Gastrocnemius medialis (tissue), 4 donors: ENCODE data around the gene CRIP1. TPM values are rescaled to one million over a fixed set of nuclear protein-coding genes. Genes with fewer than 3 reads are reported as not detected.

ENCODE experiments used
- ATAC-seq, 2 donors: fragments of 150-250 bp; one replicate each; pipeline ENCODE4 v1.9.1; 2016
- DNase-seq, 2 donors: peaks; one replicate each; pipeline ENCODE4 v3.0.0-alpha.2; 2019
- H3K27ac ChIP-seq, 4 donors: fragments of 200-600 bp; sonication (generic); 1 replicate in 1 of 4; 2 replicates in 3 of 4; pipeline ENCODE4 v1.5.1; 2016 to 2018; ENCODE audit warnings: mild to moderate bottlenecking in 2 of 4, moderate library complexity in 1 of 4
- H3K27me3 ChIP-seq, 3 donors: fragments of 200-600 bp; sonication (generic) in 2 of 3; 1 replicate in 1 of 3; 2 replicates in 2 of 3; pipeline versions ENCODE4 v1.5.1 to v1.6.0; 2016 to 2019; ENCODE audit warnings: mild to moderate bottlenecking in 1 of 3, moderate library complexity in 1 of 3
- H3K36me3 ChIP-seq, 2 donors: fragments of 200-600 bp; sonication (generic) in 1 of 2; one replicate each; pipeline ENCODE4 v1.5.1; 2017 to 2018
- H3K4me1 ChIP-seq, 2 donors: fragments of 200-600 bp; sonication (generic) in 1 of 2; one replicate each; pipeline ENCODE4 v1.5.1; 2016 to 2017; ENCODE audit warnings: mild to moderate bottlenecking in 2 of 2
- H3K4me3 ChIP-seq, 4 donors: fragments of 200-600 bp; sonication (generic) in 3 of 4; 1 replicate in 1 of 4; 2 replicates in 3 of 4; pipeline ENCODE4 v1.5.1; 2016 to 2019; ENCODE audit warnings: mild to moderate bottlenecking in 2 of 4
- H3K9me3 ChIP-seq, 3 donors: fragments of 200-600 bp; sonication (generic) in 2 of 3; 1 replicate in 1 of 3; 2 replicates in 2 of 3; pipeline ENCODE4 v1.5.1; 2016 to 2019
- CTCF ChIP-seq, 5 experiments: fragments of 450-650 bp in 3 of 5; fragments of 200-600 bp in 2 of 5; sonication (generic) in 2 of 5; IDR thresholded peaks in 4 of 5; conservative IDR thresholded peaks in 1 of 5; 1 replicate in 4 of 5; 2 replicates in 1 of 5; pipeline ENCODE4 v1.5.1; 2016 to 2019; ENCODE audit warnings: antibody characterized with exemption in 5 of 5, mild to moderate bottlenecking in 3 of 5, moderate library complexity in 3 of 5
- POLR2A ChIP-seq, 2 donors: fragments of 450-650 bp; IDR thresholded peaks; one replicate each; pipeline ENCODE4 v1.6.1; 2017; ENCODE audit warnings: antibody characterized with exemption in 2 of 2, mild to moderate bottlenecking in 2 of 2, moderate library complexity in 2 of 2
- in situ Hi-C, 4 donors: fragments of 200-750 bp; cut with MboI; loops; one replicate each; pipeline versions ENCODE4 v1.15.0 to v1.8.0; 2017; ENCODE audit warnings: low sequenced_read_pairs in 4 of 4
- intact Hi-C: fragments of 100-400 bp; cut with DNase I; formaldehyde crosslinking; loops from one replicate; pipeline ENCODE4 v1.15.1; 2023; ENCODE audit warnings: low total_unique reads
- total RNA-seq, 4 donors: library from RNA; depleted of rRNA; stranded (reverse); fragments of >200 nt; gene quantifications; one replicate each; pipeline versions ENCODE4 v1.1.0 to v1.2.3, GENCODE V29; 2016

CRIP1 gene
- total RNA-seq, 4 donors from 2014 or later = 2.6 to 7.6 (median 5.3) TPM

- ATAC-seq (no peak), DNase-seq (no peak)
- H3K27me3 ChIP-seq = no peaks in the 10 kb centered on the region
- H3K9me3 ChIP-seq = no peaks in the 10 kb centered on the region
- H3K36me3 ChIP-seq = no peaks in the 10 kb centered on the region
- H3K4me1 ChIP-seq = no peaks in the 10 kb centered on the region
- TF ChIP-seq POLR2A (IDR thresholded peaks at IDR 0.05) (no peak), CTCF (IDR thresholded peaks at IDR 0.05 in 4 of 5, conservative IDR thresholded peaks at IDR 0.05 in 1 of 5) (no peak)
- in situ Hi-C loops = no loop called here
- H3K27ac ChIP-seq = no peak overlapping the region
- no peak overlapping the region for H3K4me3 ChIP-seq
- intact Hi-C loops = no loop called here
Measured at GRCh38 chr14:105439710-105440553, 46.8 kb upstream of the CRIP1 start.

- no peak for TF ChIP-seq POLR2A (IDR thresholded peaks at IDR 0.05)
- no peak for TF ChIP-seq CTCF (IDR thresholded peaks at IDR 0.05 in 4 of 5, conservative IDR thresholded peaks at IDR 0.05 in 1 of 5)
- ATAC-seq = no peak
- in situ Hi-C loops (no loop called here), intact Hi-C loops (no loop called here)
- H3K4me3 ChIP-seq = no peak overlapping the region
- H3K9me3 ChIP-seq = no peaks in the 10 kb centered on the region
- H3K27ac ChIP-seq = no peak overlapping the region
- H3K4me1 ChIP-seq = no peaks in the 10 kb centered on the region
- no peaks in the 10 kb centered on the region for H3K36me3 ChIP-seq
- H3K27me3 ChIP-seq = no peaks in the 10 kb centered on the region
- DNase-seq = no peak
Measured at GRCh38 chr14:105440554-105440900, 46.2 kb upstream of the CRIP1 start.

GRCh38 chr14:105440992-105441391 lies 45.7 kb upstream of the CRIP1 start:
- no peaks in the 10 kb centered on the region for H3K9me3 ChIP-seq
- no peaks in the 10 kb centered on the region for H3K27me3 ChIP-seq
- TF ChIP-seq CTCF (IDR thresholded peaks at IDR 0.05 in 4 of 5, conservative IDR thresholded peaks at IDR 0.05 in 1 of 5) (no peak), POLR2A (IDR thresholded peaks at IDR 0.05) (no peak)
- no peaks in the 10 kb centered on the region for H3K4me1 ChIP-seq
- DNase-seq = no peak
- H3K4me3 ChIP-seq = no peak overlapping the region
- no peak for ATAC-seq
- in situ Hi-C loops (no loop called here), intact Hi-C loops (no loop called here)
- no peak overlapping the region for H3K27ac ChIP-seq
- no peaks in the 10 kb centered on the region for H3K36me3 ChIP-seq

GRCh38 chr14:105442125-105442524 lies 44.6 kb upstream of the CRIP1 start:
- no peaks in the 10 kb centered on the region for H3K9me3 ChIP-seq
- H3K4me3 ChIP-seq = no peak overlapping the region
- no peak for TF ChIP-seq POLR2A (IDR thresholded peaks at IDR 0.05)
- no peak for TF ChIP-seq CTCF (IDR thresholded peaks at IDR 0.05 in 4 of 5, conservative IDR thresholded peaks at IDR 0.05 in 1 of 5)
- H3K27ac ChIP-seq = no peak overlapping the region
- in situ Hi-C loops = no loop called here
- H3K36me3 ChIP-seq = no peaks in the 10 kb centered on the region
- H3K4me1 ChIP-seq = no peaks in the 10 kb centered on the region
- intact Hi-C loops = no loop called here
- no peak for DNase-seq
- no peaks in the 10 kb centered on the region for H3K27me3 ChIP-seq
- no peak for ATAC-seq

GRCh38 chr14:105442834-105443233 lies 43.9 kb upstream of the CRIP1 start:
- no peak for ATAC-seq
- Histone ChIP-seq H3K4me3 (no peak overlapping the region), H3K36me3 (no peaks in the 10 kb centered on the region), H3K27me3 (no peaks in the 10 kb centered on the region), H3K27ac (no peak overlapping the region), H3K4me1 (no peaks in the 10 kb centered on the region), H3K9me3 (no peaks in the 10 kb centered on the region)
- no peak for DNase-seq
- intact Hi-C loops = no loop called here
- no peak for TF ChIP-seq POLR2A (IDR thresholded peaks at IDR 0.05)
- no peak for TF ChIP-seq CTCF (IDR thresholded peaks at IDR 0.05 in 4 of 5, conservative IDR thresholded peaks at IDR 0.05 in 1 of 5)
- in situ Hi-C loops = no loop called here
